HG03378 (cell line): ENCODE data around the gene OR2G6.
"Not testable (repeated sequence)": the region's sequence is repeated elsewhere in the genome, so short reads cannot be mapped to it uniquely, and the experiment has no call there.

Experiments used
- ATAC-seq: cut with Tn5 transposase; IDR thresholded peaks from one replicate; pipeline ENCODE4 v1.9.1; 2021; ENCODE audit warnings: mild to moderate bottlenecking, moderate library complexity; ENCODE audit not compliant: unreplicated experiment

OR2G6 gene

DNA sequence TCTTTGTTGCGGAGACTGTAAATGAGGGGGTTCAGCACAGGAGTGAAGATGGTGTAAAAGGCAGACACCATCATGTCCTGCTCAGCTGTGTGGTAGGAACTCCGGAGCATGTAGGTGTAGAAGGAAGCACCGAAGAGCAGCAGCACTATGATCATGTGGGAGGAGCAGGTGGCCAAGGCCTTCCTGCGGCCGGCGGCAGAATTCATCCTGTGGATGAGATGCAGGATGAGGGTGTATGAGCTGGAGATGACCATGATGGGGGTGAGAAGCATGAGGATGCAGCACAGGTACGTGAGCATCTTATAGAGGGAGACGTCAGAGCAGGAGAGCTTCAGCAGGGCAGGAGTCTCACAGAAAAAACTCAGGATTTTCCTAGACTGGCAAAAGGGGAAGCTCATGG lies 66.0 kb downstream of the OR2G6 start:
- not testable (repeated sequence) for ATAC-seq

DNA sequence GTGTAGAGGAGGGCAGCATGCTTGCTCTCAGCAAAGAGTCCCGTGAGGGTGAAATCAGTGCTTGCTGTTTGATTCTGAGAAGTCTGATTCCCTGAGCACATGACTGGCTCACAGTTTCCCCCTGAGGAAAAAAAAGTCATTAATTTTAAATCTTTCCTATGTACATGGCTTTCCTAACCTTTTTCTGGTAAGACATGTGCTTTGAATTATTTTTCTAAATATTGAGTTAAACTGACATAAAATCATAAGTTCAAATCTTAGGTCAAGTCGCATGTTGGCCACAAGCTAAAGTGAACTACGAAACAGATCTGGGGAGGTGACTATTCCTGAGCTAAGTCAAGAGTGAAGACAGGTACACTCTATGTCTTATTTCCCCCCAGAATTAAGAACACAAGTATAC lies 66.8 kb downstream of the OR2G6 start, which contains the start of gene OR2T34:
OR2T34 (minus strand) TSS at position 101 of the 400 bp plus-strand sequence; CDS start at position 101, 0 bp downstream.
- ATAC-seq: not testable (repeated sequence)

DNA sequence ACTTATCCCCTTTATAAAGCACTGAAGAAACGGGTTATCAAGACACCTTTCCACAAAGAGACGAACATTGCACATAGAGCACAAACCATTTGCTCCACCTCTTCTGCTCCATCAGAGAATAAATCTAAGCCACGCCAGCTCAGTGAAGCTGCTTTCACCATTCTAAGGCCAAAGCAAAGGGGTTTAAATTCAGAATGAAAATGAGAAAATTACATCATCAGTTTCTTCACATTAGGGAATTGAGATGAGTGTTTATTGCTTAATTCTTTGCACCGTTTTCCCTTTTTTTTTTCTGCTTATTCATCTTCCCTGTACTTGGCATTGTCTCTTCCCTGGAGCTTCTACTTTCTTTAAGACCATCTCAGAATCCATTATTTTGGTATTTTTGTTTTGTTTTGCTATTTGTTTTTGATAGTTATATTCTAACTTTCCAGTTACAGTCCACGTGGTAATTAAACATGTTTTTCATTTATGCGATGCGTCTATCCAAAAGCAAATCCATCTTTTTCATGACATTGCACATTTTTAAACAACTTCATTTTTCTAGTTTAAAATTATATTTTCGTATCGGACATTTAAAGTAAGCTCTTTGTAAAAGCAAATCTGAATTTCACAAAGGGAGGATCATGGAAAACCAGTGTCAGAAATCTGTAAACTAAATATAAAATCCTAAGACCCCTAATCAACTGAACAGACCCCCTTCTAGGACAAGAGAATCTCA lies 68.5 kb downstream of the OR2G6 start:
- ATAC-seq: no peak
